ENCODE measurements around the gene TRAM2.

The TRAM2 gene

GRCh38 chr6:52522655-52523054 is 54.2 kb downstream of the TRAM2 start:
- Histone ChIP-seq H3K9me3 (no peaks in the 10 kb centered on the region), H3K27ac (peak overlapping the region; percentile 83 to 86)

DNA sequence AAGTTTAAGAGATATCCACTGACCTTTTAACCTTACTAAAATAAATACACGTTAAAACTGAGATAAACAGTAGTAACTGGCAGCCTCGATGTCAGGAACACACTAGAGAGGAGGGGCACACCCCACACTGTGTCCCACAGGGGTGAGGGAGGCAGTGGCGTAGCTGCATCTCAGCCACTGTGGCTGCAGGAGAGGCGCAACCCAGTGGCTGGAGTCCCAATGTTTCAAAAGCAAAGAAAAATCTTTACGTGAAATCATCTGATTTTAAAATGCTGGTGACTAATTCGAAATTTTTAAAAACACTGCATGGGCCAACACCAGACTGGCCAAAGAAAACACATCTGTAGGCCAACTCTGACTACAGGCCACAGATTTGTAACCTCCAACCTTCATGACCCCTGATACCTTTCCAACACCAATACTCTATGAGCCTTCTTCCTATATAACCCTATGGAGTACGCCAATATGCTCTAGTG is 54.7 kb downstream of the TRAM2 start:
- TF ChIP-seq, protein P1, sequence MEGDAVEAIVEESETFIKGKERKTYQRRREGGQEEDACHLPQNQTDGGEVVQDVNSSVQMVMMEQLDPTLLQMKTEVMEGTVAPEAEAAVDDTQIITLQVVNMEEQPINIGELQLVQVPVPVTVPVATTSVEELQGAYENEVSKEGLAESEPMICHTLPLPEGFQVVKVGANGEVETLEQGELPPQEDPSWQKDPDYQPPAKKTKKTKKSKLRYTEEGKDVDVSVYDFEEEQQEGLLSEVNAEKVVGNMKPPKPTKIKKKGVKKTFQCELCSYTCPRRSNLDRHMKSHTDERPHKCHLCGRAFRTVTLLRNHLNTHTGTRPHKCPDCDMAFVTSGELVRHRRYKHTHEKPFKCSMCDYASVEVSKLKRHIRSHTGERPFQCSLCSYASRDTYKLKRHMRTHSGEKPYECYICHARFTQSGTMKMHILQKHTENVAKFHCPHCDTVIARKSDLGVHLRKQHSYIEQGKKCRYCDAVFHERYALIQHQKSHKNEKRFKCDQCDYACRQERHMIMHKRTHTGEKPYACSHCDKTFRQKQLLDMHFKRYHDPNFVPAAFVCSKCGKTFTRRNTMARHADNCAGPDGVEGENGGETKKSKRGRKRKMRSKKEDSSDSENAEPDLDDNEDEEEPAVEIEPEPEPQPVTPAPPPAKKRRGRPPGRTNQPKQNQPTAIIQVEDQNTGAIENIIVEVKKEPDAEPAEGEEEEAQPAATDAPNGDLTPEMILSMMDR (IDR thresholded peaks at IDR 0.05) = no peak
- Histone ChIP-seq H3K4me1 (peaks cover 15 to 68% (median 54%) of the 10 kb centered on the region in 4 donors), H3K27me3 (no peaks in the 10 kb centered on the region), H3K9me3 (no peaks in the 10 kb centered on the region), H3K4me3 (no peak overlapping the region), H3K36me3 (no peaks in the 10 kb centered on the region), H3K27ac (peak overlapping the region; percentile 83 to 86)
- peak; percentile 86 to 89 for DNase-seq
- intact Hi-C loops (cut with DNase I; ENCODE audit: low total_unique reads) = no loop called here

More at GRCh38 chr6:52522655-52523054, 54.2 kb downstream of the TRAM2 start:
- intact Hi-C loops (cut with DNase I; ENCODE audit: low total_unique reads) = no loop called here
- TF ChIP-seq, protein P1 (IDR thresholded peaks at IDR 0.05) = no peak
- no peak for DNase-seq
- Histone ChIP-seq H3K36me3 (no peaks in the 10 kb centered on the region), H3K27me3 (no peaks in the 10 kb centered on the region), H3K4me3 (no peak overlapping the region), H3K4me1 (peaks cover 15 to 64% (median 50%) of the 10 kb centered on the region in 4 donors)

DNA sequence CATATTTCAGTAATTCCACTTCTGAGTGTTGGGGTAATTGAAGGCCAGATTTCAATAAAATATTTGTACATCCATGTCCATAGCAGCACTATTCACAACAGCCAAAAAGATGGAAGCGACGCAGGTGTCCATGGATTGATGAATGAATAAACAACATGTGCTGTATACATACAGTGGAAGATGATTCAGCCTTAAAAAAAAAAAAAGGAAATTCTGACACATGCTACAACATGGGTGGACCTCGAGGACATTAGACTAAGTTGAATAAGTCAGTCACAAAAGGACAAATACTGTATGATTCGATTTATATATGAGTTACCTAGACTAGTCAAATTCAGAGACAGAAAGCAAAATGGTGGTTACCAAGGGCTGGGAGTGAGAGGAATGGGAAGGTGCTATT is 57.2 kb downstream of the TRAM2 start:
- no peaks in the 10 kb centered on the region for H3K27me3 ChIP-seq
- TF ChIP-seq, protein P1 (IDR thresholded peaks at IDR 0.05) = no peak
- H3K9me3 ChIP-seq = no peaks in the 10 kb centered on the region
- no peak for DNase-seq
- peaks cover 5 to 16% (median 11%) of the 10 kb centered on the region in 3 donors for H3K36me3 ChIP-seq
- peaks cover 15 to 93% (median 60%) of the 10 kb centered on the region in 4 donors for H3K4me1 ChIP-seq
- intact Hi-C loops (cut with DNase I; ENCODE audit: low total_unique reads) = no loop called here
- H3K27ac ChIP-seq = peak overlapping the region; percentile 83 to 86
- no peak overlapping the region for H3K4me3 ChIP-seq

DNA sequence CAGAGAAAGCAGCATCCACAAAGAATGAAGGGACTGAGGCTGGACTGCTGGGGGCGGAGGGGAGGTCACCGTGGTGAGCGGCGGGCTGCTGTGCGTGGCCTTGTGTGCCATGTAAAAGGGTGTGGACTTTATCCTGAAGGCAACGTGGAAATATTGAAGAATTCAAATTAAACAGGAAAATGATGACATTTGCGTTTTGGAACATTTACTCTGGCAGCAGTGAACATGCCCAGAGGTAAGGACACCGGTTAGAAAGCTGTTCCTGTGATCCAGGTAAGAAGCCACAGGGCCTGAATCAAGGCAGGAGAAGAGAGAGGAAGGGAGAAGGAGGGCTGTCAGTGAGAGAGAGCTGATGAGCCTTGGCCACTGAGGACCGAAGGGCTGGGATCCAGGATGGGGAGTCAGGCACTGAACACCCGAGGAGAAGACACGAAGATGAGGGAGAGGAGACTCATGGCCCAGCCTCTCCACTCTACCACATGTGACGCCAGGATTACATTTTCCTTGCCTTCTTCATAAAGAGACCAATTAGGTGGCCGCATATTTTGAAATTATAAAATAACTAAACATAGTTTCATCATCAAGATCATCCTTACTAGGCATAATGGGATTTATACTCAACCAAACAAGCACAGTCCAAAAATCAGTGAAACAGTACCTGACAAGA is 58.4 kb downstream of the TRAM2 start:
- peaks cover 15 to 98% (median 61%) of the 10 kb centered on the region in 4 donors for H3K4me1 ChIP-seq
- intact Hi-C loops (cut with DNase I; ENCODE audit: low total_unique reads) = no loop called here

DNA sequence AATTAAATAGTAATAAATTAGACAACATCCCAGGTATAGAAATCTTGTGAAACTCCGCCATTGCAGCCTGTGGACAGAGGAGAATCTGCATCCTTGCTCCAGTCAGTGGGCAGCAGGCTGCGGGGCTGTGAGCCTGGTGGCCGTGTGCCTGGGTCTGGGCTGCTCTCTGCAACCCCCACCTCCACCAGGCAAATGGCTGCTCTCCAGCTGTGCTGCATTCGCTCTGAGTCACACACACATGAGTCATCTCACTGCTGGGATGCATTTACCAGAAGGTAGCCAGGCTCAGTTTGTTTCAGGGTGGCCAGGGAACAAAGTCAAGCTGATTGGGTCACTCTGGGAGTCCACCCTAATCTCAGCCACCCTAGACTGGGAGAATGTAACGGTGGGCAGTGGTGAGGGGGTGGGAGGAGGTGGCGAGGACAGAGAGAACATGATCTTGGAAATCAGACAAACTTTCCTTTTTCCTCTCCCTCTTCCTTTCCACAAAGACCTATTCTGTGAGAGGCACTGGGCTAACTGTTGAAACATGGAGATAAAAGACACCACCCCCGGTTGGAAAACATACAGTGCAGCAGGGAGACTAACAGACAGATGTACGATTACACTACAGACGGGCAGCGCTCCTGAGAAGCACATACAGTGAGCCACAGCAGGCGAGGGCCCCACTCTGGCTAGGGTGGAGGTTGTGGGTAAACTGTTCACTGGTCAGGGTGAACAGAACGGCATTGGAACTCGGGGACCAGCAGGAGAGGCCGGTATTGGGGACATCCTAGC is 59.2 kb downstream of the TRAM2 start:
- Histone ChIP-seq H3K4me3 (no peak overlapping the region), H3K27me3 (no peaks in the 10 kb centered on the region), H3K36me3 (peaks cover 5 to 24% (median 17%) of the 10 kb centered on the region in 3 donors), H3K4me1 (peaks cover 11 to 98% (median 60%) of the 10 kb centered on the region in 4 donors), H3K27ac (peak overlapping the region; percentile 83 to 86), H3K9me3 (no peaks in the 10 kb centered on the region)
- peak; percentile 94 to 95 for DNase-seq
- intact Hi-C loops (cut with DNase I; ENCODE audit: low total_unique reads) = no loop called here
- TF ChIP-seq, protein P1 (IDR thresholded peaks at IDR 0.05) = no peak

More for the DNA sequence above, 58.4 kb downstream of the TRAM2 start:
- no peaks in the 10 kb centered on the region for H3K27me3 ChIP-seq
- no peaks in the 10 kb centered on the region for H3K9me3 ChIP-seq
- H3K4me3 ChIP-seq = no peak overlapping the region
- peak overlapping the region; percentile 83 to 86 for H3K27ac ChIP-seq
- DNase-seq = no peak
- H3K36me3 ChIP-seq = peaks cover 5 to 24% (median 16%) of the 10 kb centered on the region in 3 donors
- TF ChIP-seq, protein P1 (IDR thresholded peaks at IDR 0.05) = no peak

Measured in tibial artery (tissue), 4 donors.